ENCODE measurements around the gene CAMTA1.
"Not testable (repeated sequence)": the region's sequence is repeated elsewhere in the genome, so short reads cannot be mapped to it uniquely, and the experiment has no call there.

Gene CAMTA1

DNA sequence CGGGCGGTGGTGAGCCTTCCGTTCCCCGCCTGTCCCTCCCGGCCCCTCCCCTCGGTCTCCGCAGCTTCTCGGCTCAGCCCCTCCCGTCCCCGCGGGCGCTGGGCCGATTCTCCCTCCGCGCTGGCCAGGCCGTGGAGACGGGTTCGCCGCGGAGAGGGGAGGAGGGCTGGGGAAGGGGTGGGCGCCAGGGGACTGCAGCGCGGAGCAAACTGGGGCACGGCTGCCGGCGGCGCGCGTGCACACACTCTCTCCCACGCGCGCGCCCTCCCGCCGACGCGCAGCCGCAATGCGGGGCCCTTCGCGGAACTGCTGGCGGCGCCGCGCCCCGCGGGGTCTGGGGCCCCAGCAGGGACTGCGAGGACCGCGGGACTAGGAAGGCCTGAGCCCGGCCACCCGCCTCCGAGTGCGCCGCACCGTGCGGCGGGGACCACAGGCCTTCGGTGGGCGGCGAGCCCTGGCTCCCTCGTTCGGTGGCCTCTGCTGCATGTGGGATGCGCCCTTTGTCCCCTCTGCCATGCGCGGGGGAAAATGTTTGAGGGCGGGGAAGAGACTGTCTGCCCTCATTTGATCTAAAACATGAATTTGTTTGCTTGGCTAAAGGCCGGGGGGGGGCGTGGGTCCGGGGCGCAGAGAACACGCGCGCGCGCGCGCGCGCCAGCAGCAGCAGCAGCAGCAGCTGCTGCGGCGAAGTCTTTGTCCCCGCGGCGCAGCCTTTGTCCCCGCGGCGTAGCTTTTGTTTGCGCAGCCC lies 895.1 kb downstream of the CAMTA1 start:
- peak; percentile 33 for DNase-seq (ENCODE audit: low spot score)

DNA sequence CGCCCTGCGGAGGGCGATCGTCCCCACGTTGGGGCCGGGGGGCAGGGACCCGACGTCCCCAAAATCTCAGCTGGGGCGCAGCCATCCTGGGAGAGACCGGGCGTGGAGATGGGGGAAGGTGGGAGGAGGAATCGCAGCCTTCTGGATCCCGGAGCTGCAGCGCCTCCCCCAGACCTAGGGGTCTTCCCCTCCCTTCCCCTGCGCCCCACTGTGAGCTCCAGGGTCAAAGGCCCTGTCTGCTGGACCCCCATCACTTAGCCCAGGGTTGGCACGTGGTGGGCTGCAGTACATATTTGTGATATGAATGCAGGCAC lies 895.7 kb downstream of the CAMTA1 start:
- DNase-seq (ENCODE audit: low spot score), result no peak

DNA sequence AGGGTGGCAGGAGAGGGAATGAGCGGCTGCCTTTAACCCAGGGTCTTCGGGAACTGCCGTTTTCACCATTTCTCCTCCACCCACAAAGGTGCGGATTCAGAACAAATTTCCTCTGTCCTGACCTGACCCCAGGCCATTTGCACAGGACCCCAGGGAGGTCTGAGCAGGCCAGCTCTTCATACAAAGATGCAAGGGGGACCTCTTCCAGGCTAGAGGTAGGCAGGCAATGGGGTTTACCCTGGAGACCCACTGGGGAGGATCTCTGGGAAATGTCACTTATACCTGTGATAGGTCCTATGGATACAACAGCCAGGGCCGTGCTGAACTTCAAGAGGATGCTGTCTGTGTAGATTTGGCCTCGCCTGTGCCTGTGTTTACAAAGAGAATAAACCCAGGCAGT lies 896.1 kb downstream of the CAMTA1 start:
- no peak for DNase-seq (ENCODE audit: low spot score)

DNA sequence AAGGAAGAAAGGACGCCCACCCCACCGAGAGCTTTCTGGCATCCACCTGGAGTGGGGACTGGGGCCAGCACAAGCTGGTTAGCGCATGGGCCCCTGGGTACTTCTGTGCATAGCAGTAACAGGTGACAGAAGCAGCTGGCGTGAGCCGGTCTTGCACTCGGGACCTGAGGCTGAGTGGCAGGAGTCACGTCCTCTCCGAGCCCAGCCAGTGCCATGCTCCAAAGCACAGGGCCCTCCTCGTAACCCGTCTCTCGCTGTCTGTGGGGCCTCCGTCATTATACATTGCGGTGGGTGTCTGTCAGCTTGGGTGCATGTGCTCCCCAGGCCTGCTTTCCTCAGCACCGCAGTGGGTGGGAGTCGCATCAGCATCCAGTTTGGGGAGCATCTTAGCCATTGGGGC lies 898.3 kb downstream of the CAMTA1 start:
- DNase-seq (ENCODE audit: low spot score), result no peak

DNA sequence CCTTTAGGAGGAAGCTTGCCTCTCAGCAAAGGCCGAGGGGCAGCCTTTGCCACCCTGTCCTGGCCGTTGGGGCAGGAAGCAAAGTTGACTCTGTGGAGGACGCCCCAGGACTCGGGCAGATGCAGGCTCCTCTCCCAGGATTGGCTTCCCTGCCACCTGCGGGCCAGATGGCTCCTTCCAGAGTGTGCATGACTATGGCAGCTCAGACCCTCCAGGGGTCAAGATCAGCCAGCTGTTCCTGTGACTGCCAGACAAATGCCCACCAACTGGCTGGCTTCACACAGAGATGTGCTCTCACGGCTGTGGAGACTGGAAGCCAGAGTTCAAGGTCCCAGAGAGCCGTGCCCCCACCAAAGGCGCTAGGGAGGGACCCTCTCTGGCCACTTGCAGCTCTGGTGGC lies 898.9 kb downstream of the CAMTA1 start:
- DNase-seq (ENCODE audit: low spot score), result no peak

DNA sequence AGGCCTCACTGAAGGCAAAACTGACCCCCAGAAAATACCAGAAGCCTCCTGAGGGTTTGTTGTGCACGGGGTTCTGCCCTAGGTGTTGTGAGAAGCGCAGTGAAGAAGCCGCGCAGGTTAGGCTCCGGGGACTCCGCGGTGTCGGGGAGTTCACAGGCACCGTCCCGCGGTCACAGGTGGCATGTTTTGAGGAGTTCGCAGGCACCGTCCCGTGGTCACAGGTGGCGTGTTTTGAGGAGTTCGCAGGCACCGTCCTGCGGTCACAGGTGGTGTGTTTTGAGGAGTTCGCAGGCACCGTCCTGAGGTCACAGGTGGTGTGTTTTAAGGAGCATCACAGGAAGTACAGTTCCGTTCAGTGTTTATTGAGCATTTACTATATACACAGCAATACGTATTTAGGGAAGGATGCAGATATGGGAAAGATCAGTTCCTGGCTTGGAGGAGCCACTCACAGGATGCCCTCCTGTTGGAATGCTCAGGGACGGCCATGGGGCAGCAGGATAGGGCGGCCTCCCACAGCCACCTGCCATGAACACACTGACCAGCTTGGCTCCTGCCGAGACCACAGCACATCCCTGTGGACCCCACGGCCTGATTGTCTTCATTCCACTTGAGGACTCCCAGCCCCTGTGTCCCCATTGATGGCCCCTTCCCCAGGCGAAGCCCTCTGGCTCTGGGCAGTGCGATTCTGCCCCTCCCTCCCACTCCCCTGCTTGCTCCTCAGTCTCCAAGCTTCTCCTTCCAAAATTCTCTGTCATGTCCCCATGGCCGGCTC lies 899.8 kb downstream of the CAMTA1 start:
- no peak for DNase-seq (ENCODE audit: low spot score)

DNA sequence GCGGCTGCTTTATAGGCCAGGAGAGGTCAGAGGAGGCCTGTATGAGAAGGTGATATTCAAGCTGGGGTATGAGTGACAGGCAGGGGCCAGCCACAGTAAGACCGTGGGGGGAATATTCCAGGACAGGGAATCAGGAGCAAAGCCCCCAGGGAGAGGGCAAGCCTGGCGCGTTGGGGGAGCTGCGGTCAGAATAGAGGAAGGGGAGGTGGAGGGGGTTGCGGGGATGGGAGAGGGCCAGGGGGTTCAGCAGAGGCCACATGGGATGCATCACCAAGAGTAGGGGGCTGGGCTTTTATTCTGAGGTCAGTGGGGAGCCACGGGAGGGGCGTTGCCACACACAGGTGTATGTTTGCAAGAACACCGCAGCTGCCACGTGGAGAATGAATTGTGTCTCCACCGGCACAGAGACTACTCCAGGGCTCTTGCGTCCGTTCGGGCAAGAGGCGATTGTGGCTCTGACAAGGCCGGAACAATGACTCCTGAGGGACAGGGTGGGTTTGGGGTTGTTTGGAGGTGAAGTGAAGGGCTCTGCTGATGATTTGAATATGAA lies 901.1 kb downstream of the CAMTA1 start:
- DNase-seq (ENCODE audit: low spot score), result no peak

DNA sequence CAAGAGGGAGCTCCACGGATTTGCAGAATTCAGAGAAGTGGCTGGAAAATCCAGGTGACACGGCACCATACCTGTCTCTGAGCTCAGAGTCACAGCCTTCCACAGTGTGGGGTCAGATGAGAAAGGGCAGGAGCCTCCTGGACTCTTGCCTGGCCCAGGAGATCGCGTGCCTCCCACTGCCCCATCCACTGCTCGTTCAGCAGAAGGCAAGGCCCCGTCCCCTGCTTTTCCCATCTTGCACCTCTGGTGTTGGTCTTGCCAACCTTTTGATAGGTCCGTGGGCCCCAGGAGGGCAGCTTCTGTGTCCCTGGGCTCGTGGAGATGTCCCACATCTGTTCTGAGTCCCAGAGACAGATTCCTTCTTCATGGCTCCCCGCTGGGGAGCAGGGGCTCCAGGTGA lies 902.2 kb downstream of the CAMTA1 start:
- no peak for DNase-seq (ENCODE audit: low spot score)

DNA sequence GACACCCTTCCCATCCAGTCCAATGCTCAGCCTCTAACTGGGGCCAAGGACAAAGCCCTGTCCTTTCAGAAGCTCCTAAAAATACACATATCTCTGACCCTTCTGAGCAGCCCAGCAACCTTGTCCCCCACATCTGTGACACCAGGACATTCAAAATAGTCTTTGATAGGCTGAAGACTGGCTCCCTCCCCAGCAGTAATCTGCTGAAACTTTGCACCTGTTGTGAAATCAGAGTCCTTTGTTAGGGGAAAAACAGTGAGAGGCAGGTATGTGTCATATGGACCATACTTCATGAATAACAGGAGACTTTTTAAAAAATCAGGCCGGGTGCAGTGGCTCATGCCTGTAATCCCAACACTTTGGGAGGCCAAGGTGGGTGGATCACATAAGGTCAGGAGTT lies 903.4 kb downstream of the CAMTA1 start:
- no peak for DNase-seq (ENCODE audit: low spot score)

DNA sequence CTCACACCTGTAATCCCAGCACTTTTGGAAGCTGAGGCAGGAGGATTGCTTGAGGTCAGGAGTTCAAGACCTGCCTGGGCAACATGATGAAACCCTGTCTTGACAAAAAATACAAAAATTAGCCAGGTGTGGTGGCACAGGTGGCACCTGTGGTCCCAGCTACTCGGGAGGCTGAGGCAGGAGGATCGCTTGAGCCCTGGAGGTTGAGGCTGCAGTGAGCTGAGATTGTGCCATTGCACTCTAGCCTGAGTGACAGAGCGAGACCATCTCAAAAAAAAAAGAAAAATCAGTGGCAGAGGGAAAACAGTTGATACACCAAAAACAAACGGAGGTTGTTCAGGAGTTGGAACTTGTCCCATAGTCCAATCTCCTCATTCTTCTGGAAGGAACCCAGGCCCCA lies 904.1 kb downstream of the CAMTA1 start:
- not testable (repeated sequence) for DNase-seq (ENCODE audit: low spot score)

DNA sequence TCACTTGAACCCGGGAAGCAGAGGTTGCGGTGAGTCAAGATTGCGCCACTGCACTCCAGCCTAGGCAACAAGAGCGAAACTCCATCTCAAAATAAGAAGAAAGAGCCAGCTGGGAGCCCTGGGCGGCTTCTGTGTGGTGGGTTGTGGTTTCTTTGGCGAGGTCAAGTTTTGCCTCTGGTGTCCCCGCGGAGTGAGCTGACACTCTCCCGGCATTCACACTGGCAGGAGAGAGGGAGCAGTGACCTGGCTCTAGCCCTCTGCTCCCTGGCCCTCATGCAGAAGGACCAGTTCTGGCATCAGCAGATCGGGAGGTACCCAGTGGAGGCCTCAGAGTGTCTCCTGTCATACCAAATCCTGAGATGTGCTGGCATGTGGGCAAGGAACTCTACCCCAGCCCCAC lies 904.8 kb downstream of the CAMTA1 start:
- no peak for DNase-seq (ENCODE audit: low spot score)

DNA sequence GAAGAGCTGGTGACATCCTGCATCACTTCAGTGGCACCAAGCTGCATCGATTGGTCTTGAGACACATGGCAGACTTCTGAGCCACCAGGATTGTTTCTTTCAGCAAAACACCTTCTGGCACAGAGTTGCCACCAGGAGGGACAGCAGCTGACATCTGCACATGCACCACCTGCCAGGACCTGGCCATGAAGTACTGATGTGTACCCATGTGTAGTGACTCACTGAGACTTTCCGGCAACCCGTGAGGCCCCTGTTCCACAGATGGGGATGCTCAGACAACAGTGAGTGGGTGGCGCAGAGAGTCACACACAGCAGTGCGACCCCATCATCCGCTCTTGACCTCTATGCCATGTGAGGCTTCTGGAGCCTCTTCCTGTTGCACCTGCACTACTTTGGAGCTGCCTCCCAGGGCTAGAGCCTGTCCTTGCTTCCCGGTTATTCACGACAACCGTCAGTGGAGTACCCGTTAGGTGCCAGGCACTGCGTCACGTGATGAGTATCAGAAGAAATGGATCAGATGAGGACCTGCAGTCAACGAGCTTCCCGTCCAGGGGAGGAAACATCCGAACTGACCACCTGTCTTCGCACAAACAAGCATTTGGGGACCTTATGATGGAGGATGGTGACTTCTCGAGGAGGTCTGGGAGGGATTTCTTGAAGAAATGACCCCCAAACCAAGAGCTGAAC lies 905.4 kb downstream of the CAMTA1 start:
- DNase-seq (ENCODE audit: low spot score), result no peak

DNA sequence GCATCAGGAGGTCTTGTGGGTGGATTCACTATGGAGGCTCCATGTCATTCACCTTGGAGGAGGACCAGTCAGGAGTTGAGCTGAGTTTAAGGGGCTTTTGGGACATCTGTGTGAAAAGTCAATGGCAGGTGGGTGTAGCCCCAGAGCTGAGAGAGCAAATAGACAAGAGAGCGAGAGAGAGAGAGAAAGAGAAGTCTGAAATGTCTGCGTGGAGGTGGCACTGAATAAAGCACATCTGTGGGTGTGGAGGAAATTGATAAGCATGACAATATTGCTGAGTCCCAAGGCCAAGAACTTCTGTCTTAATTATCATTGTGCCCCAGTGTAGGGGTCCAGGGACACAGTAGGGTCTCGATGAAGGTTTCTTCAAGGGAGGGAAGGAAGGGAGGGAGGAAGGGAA lies 906.3 kb downstream of the CAMTA1 start:
- DNase-seq (ENCODE audit: low spot score), result no peak

DNA sequence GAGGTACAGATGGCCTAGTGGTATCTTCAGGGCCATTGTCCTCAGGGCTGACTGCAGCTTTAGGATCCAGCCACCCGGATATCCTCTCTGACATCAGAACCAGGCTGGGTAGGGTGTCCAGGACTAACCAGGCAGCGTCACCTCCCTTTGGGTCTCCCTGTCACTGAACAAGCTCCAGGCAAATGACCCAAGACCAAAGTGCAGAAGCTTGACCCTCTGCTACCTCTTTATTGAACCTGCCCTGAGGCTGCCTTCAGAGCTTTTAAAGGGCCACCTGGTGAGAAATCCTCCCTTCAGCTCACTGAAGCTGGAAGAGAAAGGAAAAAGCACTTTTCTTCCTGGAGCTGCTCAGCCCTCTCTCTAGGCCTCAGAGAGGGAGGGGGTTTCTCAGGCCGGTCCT lies 906.8 kb downstream of the CAMTA1 start:
- no peak for DNase-seq (ENCODE audit: low spot score)

DNA sequence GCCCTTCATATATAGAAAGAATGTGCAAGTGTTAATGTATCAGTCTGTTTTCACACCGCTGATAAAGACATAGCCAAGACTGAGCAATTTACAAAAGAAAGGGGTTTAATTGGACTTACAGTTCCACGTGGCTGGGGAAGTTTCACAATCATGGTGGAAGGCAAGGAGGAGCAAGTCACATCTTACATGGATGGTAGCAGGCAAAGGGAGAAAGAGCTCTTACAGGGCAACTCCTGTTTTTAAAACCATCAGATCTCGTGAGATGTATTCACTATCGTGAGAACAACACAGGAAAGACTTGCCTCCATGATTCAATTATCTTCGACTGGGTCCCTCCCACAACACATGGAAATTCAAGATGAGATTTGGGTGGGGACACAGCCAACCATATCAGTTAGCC lies 907.8 kb downstream of the CAMTA1 start:
- DNase-seq (ENCODE audit: low spot score), result not testable (repeated sequence)

DNA sequence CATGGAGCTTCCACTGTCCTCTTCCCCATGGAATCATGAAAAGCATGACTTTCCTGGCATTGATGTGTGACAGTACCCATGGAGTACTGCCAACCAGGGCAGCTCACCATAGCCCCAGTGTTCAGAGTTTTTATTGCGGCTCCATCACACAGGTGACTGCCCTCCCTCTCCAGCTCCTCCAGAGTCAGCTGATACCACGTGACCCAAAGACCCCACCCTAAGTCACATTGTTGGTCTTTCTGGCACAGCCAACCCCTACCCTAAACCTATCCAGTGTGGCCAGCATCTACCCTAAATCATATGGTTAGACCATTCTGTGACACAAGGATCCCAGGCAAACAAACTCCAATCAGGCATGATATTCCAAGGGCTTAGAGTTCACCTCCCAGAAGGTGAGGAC lies 908.4 kb downstream of the CAMTA1 start:
- no peak for DNase-seq (ENCODE audit: low spot score)

DNA sequence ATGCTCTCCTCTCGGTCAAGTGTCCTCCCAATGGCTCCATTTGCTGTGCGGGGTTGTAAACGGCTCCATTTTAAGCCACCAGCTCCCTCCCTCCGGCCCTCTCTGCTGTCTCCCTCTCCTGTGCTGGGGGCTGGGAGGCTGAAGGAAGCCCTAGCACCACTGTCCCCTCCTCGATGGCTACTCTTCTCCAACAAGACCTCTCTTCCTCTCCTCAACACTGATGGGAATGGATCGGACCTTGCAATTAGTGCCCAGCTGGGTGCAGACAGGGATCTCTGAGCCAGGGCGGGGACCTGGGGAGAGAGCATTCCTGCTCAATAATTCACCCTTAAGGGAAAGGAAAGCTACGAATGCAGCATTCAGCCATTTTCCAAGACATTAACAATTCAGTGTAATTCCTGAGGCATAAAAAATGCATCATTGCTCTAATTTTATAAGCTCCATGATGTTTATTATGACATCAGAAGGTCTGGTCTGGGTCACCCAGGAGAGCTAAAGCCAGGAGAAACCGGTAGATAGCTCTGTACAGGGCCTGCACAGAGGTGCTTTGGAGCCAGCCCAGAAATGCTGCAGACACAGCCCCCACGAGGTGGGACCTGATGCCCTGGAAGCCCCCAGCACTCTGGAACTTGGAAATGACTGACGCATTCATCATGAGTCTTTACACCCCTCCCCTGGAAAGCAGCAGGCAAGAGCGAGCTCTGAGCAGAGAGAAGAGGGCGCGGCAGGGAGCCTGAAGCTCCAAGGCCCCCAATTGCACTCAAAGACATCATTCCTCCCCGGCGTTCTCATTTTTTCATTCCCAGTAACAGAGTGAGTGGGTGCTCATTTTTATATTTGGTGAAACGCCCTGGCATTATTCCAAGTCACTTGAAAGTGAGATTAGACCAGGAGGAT lies 909.6 kb downstream of the CAMTA1 start:
- no peak for DNase-seq (ENCODE audit: low spot score)

DNA sequence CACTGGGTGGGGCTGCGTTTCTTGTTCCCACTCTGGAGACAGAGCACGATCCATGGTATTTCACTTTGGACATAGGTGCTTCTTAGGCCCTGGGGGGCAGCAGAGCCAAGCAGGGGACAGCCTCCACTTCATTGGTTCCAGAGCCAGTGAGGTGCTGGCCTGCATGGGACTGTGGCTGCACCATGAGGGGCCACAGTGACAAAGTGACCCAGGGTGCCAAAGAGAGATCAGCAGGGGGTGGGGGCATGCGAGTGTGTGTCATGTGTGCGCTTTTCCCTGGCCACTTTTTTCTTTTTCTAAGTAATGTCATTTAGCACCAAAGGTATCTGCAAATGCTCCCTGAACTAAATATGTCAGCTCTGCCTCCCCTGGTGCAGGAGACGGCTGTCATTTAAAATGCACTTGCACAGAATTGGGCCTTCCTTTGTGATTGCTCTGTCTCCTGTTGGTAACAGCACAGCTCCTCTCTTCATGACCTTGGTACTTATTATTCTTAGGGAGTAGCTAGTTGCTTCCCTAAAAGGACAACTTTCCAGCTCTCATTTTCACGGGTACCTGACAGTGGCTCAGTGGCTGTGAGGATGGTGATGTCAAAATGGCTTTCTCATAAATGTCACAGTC lies 910.4 kb downstream of the CAMTA1 start:
- no peak for DNase-seq (ENCODE audit: low spot score)

DNA sequence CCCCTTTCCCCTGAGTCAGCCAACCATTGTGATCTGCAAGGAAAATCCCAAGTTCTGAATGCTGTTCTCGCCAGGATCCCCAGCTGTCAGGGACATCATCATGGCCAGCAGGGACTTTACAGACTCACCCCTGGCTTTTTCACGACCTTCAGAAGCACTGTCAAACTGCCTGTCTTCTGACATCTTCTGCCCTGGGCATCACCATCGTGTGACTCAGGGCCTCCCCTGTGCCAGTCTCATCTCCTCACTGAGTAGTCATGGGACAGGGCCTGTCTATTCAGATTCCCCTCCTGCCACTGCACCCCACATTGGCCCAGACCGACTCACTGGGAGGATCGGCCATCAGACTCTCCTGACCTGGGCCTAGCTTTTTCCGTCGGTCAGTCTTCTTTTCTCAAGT lies 913.4 kb downstream of the CAMTA1 start:
- DNase-seq (ENCODE audit: low spot score), result no peak

DNA sequence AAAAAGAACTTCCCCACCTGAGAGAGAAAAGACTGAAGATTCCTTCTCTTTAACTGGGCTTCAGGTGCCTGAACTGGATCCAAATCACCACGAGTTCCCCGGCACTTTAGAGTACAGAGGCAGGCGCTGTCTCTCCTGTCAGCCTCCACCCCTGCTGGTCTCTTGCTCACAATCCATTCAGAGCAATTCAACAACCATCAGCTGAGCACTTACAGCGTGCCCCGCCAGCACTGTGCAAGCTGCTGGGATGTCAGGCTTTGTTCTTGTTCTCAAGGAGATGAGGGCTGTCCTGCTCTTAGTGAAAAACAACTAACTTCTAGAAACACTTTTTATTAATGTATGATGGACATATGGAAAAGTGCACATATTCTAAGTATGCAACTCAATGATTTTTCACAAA lies 917.1 kb downstream of the CAMTA1 start:
- DNase-seq (ENCODE audit: low spot score), result peak; percentile 80

Data from pons (tissue), 1 donor.